ENCODE results near the gene EFHD2. TPM values are rescaled to one million over a fixed set of nuclear protein-coding genes. Genes with fewer than 3 reads are reported as not detected.
"Not testable (repeated sequence)": the region's sequence is repeated elsewhere in the genome, so short reads cannot be mapped to it uniquely, and the experiment has no call there.

Gene EFHD2
- total RNA-seq, 4 donors from 2014 or later, result 30.3 to 57.4 (median 55.2) TPM

GRCh38 chr1:15429701-15430149, 20.0 kb downstream of the EFHD2 start:
- no peak overlapping the region for H3K27ac ChIP-seq (replicated peaks in 1 of 4)
- H3K9me3 ChIP-seq, result no peaks in the 10 kb centered on the region
- H3K36me3 ChIP-seq, result peaks cover 5 to 56% (median 40%) of the 10 kb centered on the region in 4 donors
- no peaks in the 10 kb centered on the region for H3K27me3 ChIP-seq
- TF ChIP-seq POLR2A (IDR thresholded peaks at IDR 0.05; ENCODE audit: low read depth) (no peak), CTCF (IDR thresholded peaks at IDR 0.05) (no peak), POLR2AphosphoS5 (IDR thresholded peaks at IDR 0.05) (no peak), EP300 (IDR thresholded peaks at IDR 0.05) (no peak)
- H3K4me3 ChIP-seq, result no peak overlapping the region
- peaks cover 17 to 31% (median 23%) of the 10 kb centered on the region in 4 donors for H3K4me1 ChIP-seq
- intact Hi-C loops (cut with DNase I), result loop anchor here (10.0 kb wide), 1 partner anchor 305 kb away; no protein-coding TSS in a partner anchor
- no peak for DNase-seq (ENCODE audit: extremely low spot score)
- 80% methylated on average over 18 of the region's 19 CpGs for WGBS

- Histone ChIP-seq H3K4me3 (no peak overlapping the region), H3K36me3 (peaks cover 5 to 50% (median 38%) of the 10 kb centered on the region in 4 donors), H3K4me1 (peaks cover 17 to 28% (median 23%) of the 10 kb centered on the region in 4 donors), H3K9me3 (no peaks in the 10 kb centered on the region), H3K27ac (replicated peaks in 1 of 4) (no peak overlapping the region), H3K27me3 (no peaks in the 10 kb centered on the region)
- DNase-seq (ENCODE audit: extremely low spot score), result no peak
- TF ChIP-seq CTCF (IDR thresholded peaks at IDR 0.05) (peak; percentile 93 to 98 (median 95)), POLR2A (IDR thresholded peaks at IDR 0.05; ENCODE audit: low read depth) (no peak), EP300 (IDR thresholded peaks at IDR 0.05) (no peak), POLR2AphosphoS5 (IDR thresholded peaks at IDR 0.05) (no peak)
- WGBS, result 56% methylated on average over 18 of the region's 19 CpGs
- intact Hi-C loops (cut with DNase I), result loop anchor here (1.0 to 10.0 kb wide), 2 partner anchors 108 to 306 kb away; no protein-coding TSS in a partner anchor
Observed at GRCh38 chr1:15430787-15431570, 21.3 kb downstream of the EFHD2 start.

GRCh38 chr1:15431571-15431948, 21.9 kb downstream of the EFHD2 start:
- no peak for TF ChIP-seq POLR2AphosphoS5 (IDR thresholded peaks at IDR 0.05)
- TF ChIP-seq POLR2A (IDR thresholded peaks at IDR 0.05; ENCODE audit: low read depth), result no peak
- no peak for TF ChIP-seq CTCF (IDR thresholded peaks at IDR 0.05)
- TF ChIP-seq EP300 (IDR thresholded peaks at IDR 0.05), result no peak
- no peak for DNase-seq (ENCODE audit: extremely low spot score)
- 79% methylated on average over 4 of the region's 4 CpGs for WGBS
- H3K9me3 ChIP-seq, result no peaks in the 10 kb centered on the region
- H3K27me3 ChIP-seq, result no peaks in the 10 kb centered on the region
- peaks cover 14 to 22% (median 17%) of the 10 kb centered on the region in 4 donors for H3K4me1 ChIP-seq
- peaks cover 5 to 45% (median 35%) of the 10 kb centered on the region in 4 donors for H3K36me3 ChIP-seq
- intact Hi-C loops (cut with DNase I), result loop anchor here (1.0 to 10.0 kb wide), 2 partner anchors 108 to 307 kb away; no protein-coding TSS in a partner anchor
- H3K4me3 ChIP-seq, result no peak overlapping the region
- no peak overlapping the region for H3K27ac ChIP-seq (replicated peaks in 1 of 4)

GRCh38 chr1:15432324-15432723, 22.6 kb downstream of the EFHD2 start:
- 54% methylated on average over 9 of the region's 9 CpGs for WGBS
- peaks cover 5 to 37% (median 32%) of the 10 kb centered on the region in 4 donors for H3K36me3 ChIP-seq
- H3K4me1 ChIP-seq, result peaks cover 6 to 15% (median 10%) of the 10 kb centered on the region in 4 donors
- TF ChIP-seq POLR2A (IDR thresholded peaks at IDR 0.05; ENCODE audit: low read depth), result no peak
- H3K4me3 ChIP-seq, result no peak overlapping the region
- DNase-seq (ENCODE audit: extremely low spot score), result no peak
- no peaks in the 10 kb centered on the region for H3K27me3 ChIP-seq
- H3K9me3 ChIP-seq, result no peaks in the 10 kb centered on the region
- intact Hi-C loops (cut with DNase I), result loop anchor here (10.0 kb wide), 1 partner anchor 308 kb away; no protein-coding TSS in a partner anchor
- H3K27ac ChIP-seq (replicated peaks in 1 of 4), result no peak overlapping the region

- intact Hi-C loops (cut with DNase I), result loop anchor here (10.0 kb wide), 1 partner anchor 309 kb away; no protein-coding TSS in a partner anchor
- no peak for DNase-seq (ENCODE audit: extremely low spot score)
- TF ChIP-seq POLR2AphosphoS5 (IDR thresholded peaks at IDR 0.05) (no peak), POLR2A (IDR thresholded peaks at IDR 0.05; ENCODE audit: low read depth) (no peak), EP300 (IDR thresholded peaks at IDR 0.05) (no peak), CTCF (IDR thresholded peaks at IDR 0.05) (no peak)
- peaks cover 0 to 3% (median 0%) of the 10 kb centered on the region in 4 donors for H3K4me1 ChIP-seq
- no peak overlapping the region for H3K27ac ChIP-seq (replicated peaks in 1 of 4)
- 90% methylated on average over 9 of the region's 9 CpGs for WGBS
- H3K9me3 ChIP-seq, result no peaks in the 10 kb centered on the region
- no peaks in the 10 kb centered on the region for H3K27me3 ChIP-seq
- H3K36me3 ChIP-seq, result peaks cover 4 to 26% (median 22%) of the 10 kb centered on the region in 4 donors
- H3K4me3 ChIP-seq, result no peak overlapping the region
Observed at GRCh38 chr1:15433471-15433870, 23.8 kb downstream of the EFHD2 start.

GRCh38 chr1:15434739-15435138, 25.1 kb downstream of the EFHD2 start:
- H3K4me3 ChIP-seq; H3K27me3 ChIP-seq; DNase-seq (ENCODE audit: extremely low spot score); H3K27ac ChIP-seq (replicated peaks in 1 of 4); H3K4me1 ChIP-seq; H3K9me3 ChIP-seq: not testable (repeated sequence)
- intact Hi-C loops (cut with DNase I), result loop anchor here (10.0 kb wide), 1 partner anchor 310 kb away; no protein-coding TSS in a partner anchor
- H3K36me3 ChIP-seq, result peaks cover 0 to 13% (median 11%) of the 10 kb centered on the region in 4 donors
- 59% methylated on average over 7 of the region's 8 CpGs for WGBS

Data from esophagus muscularis mucosa (tissue), 4 donors.